ENCODE results near the gene C10orf90. TPM values are rescaled to one million over a fixed set of nuclear protein-coding genes. Genes with fewer than 3 reads are reported as not detected.

C10orf90 gene
- total and polyA plus RNA-seq, 4 donors = not detected

DNA sequence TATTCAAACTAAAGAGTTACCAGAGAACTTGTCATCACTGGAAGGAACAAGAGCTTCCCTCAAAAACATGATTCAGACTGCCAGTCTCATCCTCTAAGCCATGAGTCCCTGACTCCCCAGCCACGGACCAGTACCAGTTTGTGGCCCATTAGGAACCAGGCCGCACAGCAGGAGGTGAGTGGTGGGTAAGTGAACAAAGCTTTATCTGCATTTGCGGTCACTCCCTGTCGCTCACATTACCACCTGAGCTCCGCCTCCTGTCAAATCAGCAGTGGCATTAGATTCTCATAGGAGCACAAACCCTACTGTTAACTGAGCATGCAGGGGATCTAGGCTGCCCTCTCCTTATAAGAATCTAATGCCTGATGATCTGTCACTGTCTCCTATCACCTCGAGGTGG, 42.2 kb upstream of the C10orf90 start:
- ATAC-seq (ENCODE audit: insufficient read depth, low FRiP score) (no peak), DNase-seq (no peak)
- Histone ChIP-seq H3K4me3 (no peak overlapping the region), H3K36me3 (ENCODE audit: control insufficient read depth in 4 of 4, insufficient read depth in 4 of 4, low read length in 4 of 4) (no peaks in the 10 kb centered on the region), H3K27me3 (ENCODE audit: control insufficient read depth in 3 of 3, insufficient read depth in 3 of 3, low read length in 2 of 3) (peaks cover 0 to 3% (median 0%) of the 10 kb centered on the region in 3 donors), H3K4me1 (ENCODE audit: control insufficient read depth in 5 of 5, insufficient read depth in 5 of 5, low read length in 5 of 5) (no peaks in the 10 kb centered on the region), H3K9me3 (ENCODE audit: control insufficient read depth in 4 of 4, insufficient read depth in 3 of 4, low read length in 3 of 4) (peaks cover 0 to 10% (median under 1%) of the 10 kb centered on the region in 4 donors), H3K9ac (ENCODE audit: insufficient read depth in 1 of 2, low read length in 2 of 2) (no peak overlapping the region), H3K27ac (ENCODE audit: low read depth in 1 of 2, low read length in 1 of 2) (no peak overlapping the region)
- 75 to 89% methylated on average over 6 of the region's 6 CpGs for WGBS, 2 donors
- no peak for TF ChIP-seq CTCF (IDR thresholded peaks at IDR 0.05; ENCODE audit: control extremely low read depth, extremely low read depth)

DNA sequence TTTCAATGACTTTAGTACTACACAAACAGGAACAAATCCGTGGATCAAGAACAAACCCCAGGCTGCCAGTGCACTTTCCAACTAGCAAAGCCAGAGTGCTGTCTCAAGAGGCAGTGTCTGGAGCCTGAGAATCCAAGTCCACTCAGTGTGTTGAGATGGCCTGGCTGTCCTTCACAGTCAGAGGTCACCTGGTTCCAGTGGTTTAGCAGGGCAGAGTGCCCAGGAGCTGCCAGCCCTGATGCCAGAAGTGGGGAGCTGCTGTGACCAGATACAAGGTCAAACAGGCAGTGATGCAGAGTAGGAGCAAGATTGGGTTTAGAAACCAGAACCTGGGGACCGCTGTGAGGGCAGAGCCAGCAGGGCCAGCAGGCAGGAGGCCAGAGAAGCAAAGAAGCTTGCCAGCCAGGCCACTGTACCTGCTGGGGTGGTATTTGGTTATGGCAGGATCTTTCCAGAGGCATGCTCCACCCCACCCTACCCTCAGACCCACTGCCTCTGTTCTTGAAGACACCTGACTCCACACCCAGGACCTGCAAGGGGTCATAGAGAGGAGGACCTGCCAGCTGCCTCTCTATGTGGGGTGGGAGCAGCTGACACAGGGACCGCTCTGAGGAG, 35.6 kb upstream of the C10orf90 start:
- ATAC-seq (ENCODE audit: insufficient read depth, low FRiP score) = no peak
- DNase-seq = peak in 1 of 3 donors; percentile 21
- Histone ChIP-seq H3K4me1 (ENCODE audit: control insufficient read depth in 5 of 5, insufficient read depth in 5 of 5, low read length in 5 of 5) (no peaks in the 10 kb centered on the region), H3K27ac (ENCODE audit: low read depth in 1 of 2, low read length in 1 of 2) (no peak overlapping the region), H3K27me3 (ENCODE audit: control insufficient read depth in 3 of 3, insufficient read depth in 3 of 3, low read length in 2 of 3) (peaks cover 0 to under 1% (median 0%) of the 10 kb centered on the region in 3 donors), H3K9ac (ENCODE audit: insufficient read depth in 1 of 2, low read length in 2 of 2) (no peak overlapping the region), H3K36me3 (ENCODE audit: control insufficient read depth in 4 of 4, insufficient read depth in 4 of 4, low read length in 4 of 4) (no peaks in the 10 kb centered on the region), H3K4me3 (no peak overlapping the region), H3K9me3 (ENCODE audit: control insufficient read depth in 4 of 4, insufficient read depth in 3 of 4, low read length in 3 of 4) (peaks cover 0 to 7% (median 1%) of the 10 kb centered on the region in 4 donors)
- 65 to 81% methylated on average over 3 of the region's 3 CpGs for WGBS, 2 donors
- no peak for TF ChIP-seq CTCF (IDR thresholded peaks at IDR 0.05; ENCODE audit: control extremely low read depth, extremely low read depth)

GRCh38 chr10:126705131-126705530, 34.6 kb upstream of the C10orf90 start:
- Histone ChIP-seq H3K4me1 (ENCODE audit: control insufficient read depth in 5 of 5, insufficient read depth in 5 of 5, low read length in 5 of 5) (no peaks in the 10 kb centered on the region), H3K27me3 (ENCODE audit: control insufficient read depth in 3 of 3, insufficient read depth in 3 of 3, low read length in 2 of 3) (no peaks in the 10 kb centered on the region), H3K36me3 (ENCODE audit: control insufficient read depth in 4 of 4, insufficient read depth in 4 of 4, low read length in 4 of 4) (no peaks in the 10 kb centered on the region), H3K9me3 (ENCODE audit: control insufficient read depth in 4 of 4, insufficient read depth in 3 of 4, low read length in 3 of 4) (peaks cover 0 to 5% (median 0%) of the 10 kb centered on the region in 4 donors), H3K27ac (ENCODE audit: low read depth in 1 of 2, low read length in 1 of 2) (no peak overlapping the region), H3K9ac (ENCODE audit: insufficient read depth in 1 of 2, low read length in 2 of 2) (no peak overlapping the region), H3K4me3 (no peak overlapping the region)
- no peak for TF ChIP-seq CTCF (IDR thresholded peaks at IDR 0.05; ENCODE audit: control extremely low read depth, extremely low read depth)
- no peak for ATAC-seq (ENCODE audit: insufficient read depth, low FRiP score)
- DNase-seq = no peak
- 55 to 60% methylated on average over 5 of the region's 5 CpGs for WGBS, 2 donors

DNA sequence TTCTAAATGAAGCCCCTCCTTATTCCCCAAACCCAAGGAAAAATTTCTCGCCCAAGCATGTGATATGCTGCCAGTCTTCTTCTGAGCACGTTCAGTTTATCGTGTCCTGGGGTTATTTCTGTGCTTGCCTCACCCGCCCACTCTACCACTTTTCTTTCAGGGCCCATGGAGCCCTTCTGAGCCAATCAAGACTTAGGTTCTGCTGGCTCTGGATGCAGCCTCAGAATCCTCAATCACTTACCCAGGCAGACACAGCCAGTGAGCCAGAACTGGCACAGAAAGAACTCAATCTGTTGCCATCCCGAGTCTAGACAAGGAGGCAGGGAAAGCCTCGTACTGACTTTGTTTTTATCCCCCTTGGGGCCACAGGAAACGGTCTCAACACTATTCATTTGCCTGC, 34.2 kb upstream of the C10orf90 start:
- WGBS, 2 donors = 62 to 65% methylated on average over 7 of the region's 7 CpGs
- H3K4me1 ChIP-seq (ENCODE audit: control insufficient read depth in 5 of 5, insufficient read depth in 5 of 5, low read length in 5 of 5) = no peaks in the 10 kb centered on the region
- TF ChIP-seq CTCF (IDR thresholded peaks at IDR 0.05; ENCODE audit: control extremely low read depth, extremely low read depth) = no peak
- H3K9me3 ChIP-seq (ENCODE audit: control insufficient read depth in 4 of 4, insufficient read depth in 3 of 4, low read length in 3 of 4) = peaks cover 0 to 5% (median 0%) of the 10 kb centered on the region in 4 donors
- H3K9ac ChIP-seq (ENCODE audit: insufficient read depth in 1 of 2, low read length in 2 of 2) = no peak overlapping the region
- H3K27me3 ChIP-seq (ENCODE audit: control insufficient read depth in 3 of 3, insufficient read depth in 3 of 3, low read length in 2 of 3) = no peaks in the 10 kb centered on the region
- ATAC-seq (ENCODE audit: insufficient read depth, low FRiP score) (no peak), DNase-seq (no peak)
- H3K36me3 ChIP-seq (ENCODE audit: control insufficient read depth in 4 of 4, insufficient read depth in 4 of 4, low read length in 4 of 4) = no peaks in the 10 kb centered on the region
- H3K27ac ChIP-seq (ENCODE audit: low read depth in 1 of 2, low read length in 1 of 2) = no peak overlapping the region
- no peak overlapping the region for H3K4me3 ChIP-seq

All from lung (tissue), 12 donors.